ENCODE results near the gene GPNMB. TPM values are rescaled to one million over a fixed set of nuclear protein-coding genes. Genes with fewer than 3 reads are reported as not detected.

The GPNMB gene
- total and polyA plus RNA-seq, 2 of the 13 experiments (the other 11 are each of a cell fraction or from before 2014, with no cell fraction given), result 1.1 to 1.6 TPM

- TF ChIP-seq KIAA2018 (CRISPR knock-in tag; IDR thresholded peaks at IDR 0.05; ENCODE audit: borderline replicate concordance) (no peak), SIN3B (IDR thresholded peaks at IDR 0.05; ENCODE audit: low read length) (no peak), KDM3A (CRISPR knock-in tag; IDR thresholded peaks at IDR 0.05; ENCODE audit: low read depth) (peak; percentile 74), ZNF234 (CRISPR knock-in tag; conservative IDR thresholded peaks at IDR 0.05) (no peak), FOXJ3 (CRISPR knock-in tag; IDR thresholded peaks at IDR 0.05; ENCODE audit: borderline replicate concordance) (peak; percentile 20; the same call in 1 of the 2 replicates), HIVEP1 (CRISPR knock-in tag; IDR thresholded peaks at IDR 0.05) (no peak), THAP8 (CRISPR knock-in tag; IDR thresholded peaks at IDR 0.05; ENCODE audit: borderline replicate concordance) (no peak), ZNF841 (CRISPR knock-in tag; IDR thresholded peaks at IDR 0.05; ENCODE audit: borderline replicate concordance) (no peak), ZC3H13 (CRISPR knock-in tag; IDR thresholded peaks at IDR 0.05) (no peak)
- TF ChIP-seq, protein P1, sequence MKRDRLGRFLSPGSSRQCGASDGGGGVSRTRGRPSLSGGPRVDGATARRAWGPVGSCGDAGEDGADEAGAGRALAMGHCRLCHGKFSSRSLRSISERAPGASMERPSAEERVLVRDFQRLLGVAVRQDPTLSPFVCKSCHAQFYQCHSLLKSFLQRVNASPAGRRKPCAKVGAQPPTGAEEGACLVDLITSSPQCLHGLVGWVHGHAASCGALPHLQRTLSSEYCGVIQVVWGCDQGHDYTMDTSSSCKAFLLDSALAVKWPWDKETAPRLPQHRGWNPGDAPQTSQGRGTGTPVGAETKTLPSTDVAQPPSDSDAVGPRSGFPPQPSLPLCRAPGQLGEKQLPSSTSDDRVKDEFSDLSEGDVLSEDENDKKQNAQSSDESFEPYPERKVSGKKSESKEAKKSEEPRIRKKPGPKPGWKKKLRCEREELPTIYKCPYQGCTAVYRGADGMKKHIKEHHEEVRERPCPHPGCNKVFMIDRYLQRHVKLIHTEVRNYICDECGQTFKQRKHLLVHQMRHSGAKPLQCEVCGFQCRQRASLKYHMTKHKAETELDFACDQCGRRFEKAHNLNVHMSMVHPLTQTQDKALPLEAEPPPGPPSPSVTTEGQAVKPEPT (CRISPR knock-in tag; IDR thresholded peaks at IDR 0.05; ENCODE audit: low read depth), result no peak
- TF ChIP-seq, protein P2, sequence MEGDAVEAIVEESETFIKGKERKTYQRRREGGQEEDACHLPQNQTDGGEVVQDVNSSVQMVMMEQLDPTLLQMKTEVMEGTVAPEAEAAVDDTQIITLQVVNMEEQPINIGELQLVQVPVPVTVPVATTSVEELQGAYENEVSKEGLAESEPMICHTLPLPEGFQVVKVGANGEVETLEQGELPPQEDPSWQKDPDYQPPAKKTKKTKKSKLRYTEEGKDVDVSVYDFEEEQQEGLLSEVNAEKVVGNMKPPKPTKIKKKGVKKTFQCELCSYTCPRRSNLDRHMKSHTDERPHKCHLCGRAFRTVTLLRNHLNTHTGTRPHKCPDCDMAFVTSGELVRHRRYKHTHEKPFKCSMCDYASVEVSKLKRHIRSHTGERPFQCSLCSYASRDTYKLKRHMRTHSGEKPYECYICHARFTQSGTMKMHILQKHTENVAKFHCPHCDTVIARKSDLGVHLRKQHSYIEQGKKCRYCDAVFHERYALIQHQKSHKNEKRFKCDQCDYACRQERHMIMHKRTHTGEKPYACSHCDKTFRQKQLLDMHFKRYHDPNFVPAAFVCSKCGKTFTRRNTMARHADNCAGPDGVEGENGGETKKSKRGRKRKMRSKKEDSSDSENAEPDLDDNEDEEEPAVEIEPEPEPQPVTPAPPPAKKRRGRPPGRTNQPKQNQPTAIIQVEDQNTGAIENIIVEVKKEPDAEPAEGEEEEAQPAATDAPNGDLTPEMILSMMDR (CRISPR knock-in tag; IDR thresholded peaks at IDR 0.05), result peak; percentile 95
- TF ChIP-seq, protein P3, sequence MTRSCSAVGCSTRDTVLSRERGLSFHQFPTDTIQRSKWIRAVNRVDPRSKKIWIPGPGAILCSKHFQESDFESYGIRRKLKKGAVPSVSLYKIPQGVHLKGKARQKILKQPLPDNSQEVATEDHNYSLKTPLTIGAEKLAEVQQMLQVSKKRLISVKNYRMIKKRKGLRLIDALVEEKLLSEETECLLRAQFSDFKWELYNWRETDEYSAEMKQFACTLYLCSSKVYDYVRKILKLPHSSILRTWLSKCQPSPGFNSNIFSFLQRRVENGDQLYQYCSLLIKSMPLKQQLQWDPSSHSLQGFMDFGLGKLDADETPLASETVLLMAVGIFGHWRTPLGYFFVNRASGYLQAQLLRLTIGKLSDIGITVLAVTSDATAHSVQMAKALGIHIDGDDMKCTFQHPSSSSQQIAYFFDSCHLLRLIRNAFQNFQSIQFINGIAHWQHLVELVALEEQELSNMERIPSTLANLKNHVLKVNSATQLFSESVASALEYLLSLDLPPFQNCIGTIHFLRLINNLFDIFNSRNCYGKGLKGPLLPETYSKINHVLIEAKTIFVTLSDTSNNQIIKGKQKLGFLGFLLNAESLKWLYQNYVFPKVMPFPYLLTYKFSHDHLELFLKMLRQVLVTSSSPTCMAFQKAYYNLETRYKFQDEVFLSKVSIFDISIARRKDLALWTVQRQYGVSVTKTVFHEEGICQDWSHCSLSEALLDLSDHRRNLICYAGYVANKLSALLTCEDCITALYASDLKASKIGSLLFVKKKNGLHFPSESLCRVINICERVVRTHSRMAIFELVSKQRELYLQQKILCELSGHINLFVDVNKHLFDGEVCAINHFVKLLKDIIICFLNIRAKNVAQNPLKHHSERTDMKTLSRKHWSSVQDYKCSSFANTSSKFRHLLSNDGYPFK (CRISPR knock-in tag; IDR thresholded peaks at IDR 0.05; ENCODE audit: borderline replicate concordance), result no peak
Measured at GRCh38 chr7:23273141-23273599, 26.6 kb downstream of the GPNMB start (continued).

Measured in HepG2 (cell line).